GM18868 (cell line): ENCODE results near the gene FOXD4L4.
"Not testable (repeated sequence)": the region's sequence is repeated elsewhere in the genome, so short reads cannot be mapped to it uniquely, and the experiment has no call there.

ENCODE experiments used
- ATAC-seq: cut with Tn5 transposase; IDR thresholded peaks from one replicate; pipeline ENCODE4 v1.9.1; 2021; ENCODE audit warnings: mild to moderate bottlenecking, moderate library complexity; ENCODE audit not compliant: unreplicated experiment

The FOXD4L4 gene

DNA sequence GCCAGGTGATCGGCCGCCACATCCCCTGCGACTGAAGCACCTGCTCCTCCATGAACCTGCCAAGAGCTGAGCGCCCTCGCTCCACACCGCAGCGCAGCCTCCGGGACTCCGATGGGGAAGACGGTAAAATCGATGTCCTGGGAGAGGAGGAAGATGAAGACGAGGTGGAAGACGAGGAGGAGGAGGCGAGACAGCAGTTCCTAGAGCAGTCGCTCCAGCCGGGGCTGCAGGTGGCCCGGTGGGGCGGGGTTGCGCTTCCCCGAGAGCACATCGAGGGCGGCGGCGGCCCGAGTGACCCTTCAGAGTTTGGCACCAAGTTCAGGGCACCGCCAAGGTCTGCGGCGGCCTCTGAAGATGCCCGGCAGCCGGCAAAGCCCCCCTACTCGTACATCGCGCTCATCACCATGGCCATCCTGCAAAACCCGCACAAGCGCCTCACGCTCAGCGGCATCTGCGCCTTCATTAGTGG, at the start of gene FOXD4L4:
FOXD4L4 (plus strand) TSS at position 51 of the 469 bp plus-strand sequence; CDS start at position 51, 0 bp downstream.
- ATAC-seq = not testable (repeated sequence)

DNA sequence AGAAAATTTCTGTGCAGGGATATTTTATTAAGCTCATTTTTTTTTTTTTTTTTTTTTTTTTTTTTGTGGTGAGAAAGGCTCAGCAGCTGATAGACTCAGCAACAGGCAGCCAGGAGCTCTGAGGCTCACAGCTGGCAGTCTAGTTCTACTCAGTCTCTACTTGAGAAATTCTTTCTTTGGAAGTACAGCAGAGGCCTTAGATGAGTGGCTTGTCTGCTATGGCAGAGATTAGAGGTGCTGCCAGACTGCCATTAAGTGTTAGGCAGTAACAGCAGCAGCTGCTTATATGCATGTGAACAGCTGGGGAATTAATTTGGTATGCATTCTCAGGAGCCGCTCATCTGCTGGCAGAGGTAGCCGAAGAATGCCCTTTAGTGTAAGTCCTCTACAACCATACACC, 33.4 kb upstream of the FOXD4L4 start:
- ATAC-seq = not testable (repeated sequence)

DNA sequence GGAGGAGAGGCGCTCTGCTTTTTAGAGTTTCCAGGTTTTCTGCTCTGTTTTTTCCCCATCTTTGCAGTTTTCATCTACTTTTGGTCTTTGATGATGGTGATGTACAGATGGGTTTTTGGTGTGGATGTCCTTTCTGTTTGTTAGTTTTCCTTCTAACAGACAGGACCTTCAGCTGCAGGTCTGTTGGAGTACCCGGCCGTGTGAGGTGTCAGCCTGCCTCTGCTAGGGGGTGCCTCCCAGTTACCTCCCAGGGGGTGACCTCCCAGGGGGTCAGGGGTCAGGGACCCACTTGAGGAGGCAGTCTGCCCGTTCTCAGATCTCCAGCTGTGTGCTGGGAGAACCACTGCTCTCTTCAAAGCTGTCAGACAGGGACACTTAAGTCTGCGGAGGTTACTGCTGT, 22.5 kb upstream of the FOXD4L4 start:
- ATAC-seq = not testable (repeated sequence)

GRCh38 chr9:65738133-65738532, 1.2 kb downstream of the FOXD4L4 start:
- not testable (repeated sequence) for ATAC-seq
